MCF 10A (cell line): ENCODE measurements around the gene CIB2. TPM values are rescaled to one million over a fixed set of nuclear protein-coding genes. Genes with fewer than 3 reads are reported as not detected.

Experiments used
- Bru-seq: library from RNA; stranded (reverse); fragments of 400-500 nt; gene quantifications from one replicate; lab custom pipeline; 2021; lab: Mats Ljungman, UMichigan
- BruChase-seq, 2 experiments: library from RNA; stranded (reverse); fragments of 400-500 nt; gene quantifications; one replicate each; lab custom pipeline; 2021; lab: Mats Ljungman, UMichigan
- BruUV-seq: library from RNA; stranded (reverse); fragments of 400-500 nt; replicated peaks from 2 replicates; lab custom pipeline; 2021; lab: Mats Ljungman, UMichigan
- CTCF ChIA-PET: fragments of 300-600 bp; sonication (Branson Sonifier 250); formaldehyde crosslinking; extraction: SDS; loops from one replicate; lab custom pipeline; 2021; ENCODE audit warnings: antibody characterized with exemption, inconsistent platforms; lab: Yijun Ruan, JAX
- POLR2A ChIA-PET: fragments of 300-600, 350-650 bp; sonication (Branson Sonifier 250); formaldehyde crosslinking; extraction: SDS; loops from one replicate; lab custom pipeline; 2020; ENCODE audit warnings: antibody characterized with exemption, inconsistent platforms; lab: Yijun Ruan, JAX
- DNase-seq: peaks from one replicate; pipeline ENCODE4 v3.0.0-alpha.2; 2018; ENCODE audit not compliant: unreplicated experiment
- H3K27ac Mint-ChIP-seq: one replicate; pipeline ENCODE4 v1.8.0; 2022; ENCODE audit warnings: mild to moderate bottlenecking, low read depth, mixed read lengths; ENCODE audit not compliant: unreplicated experiment
- H3K27me3 Mint-ChIP-seq: one replicate; pipeline ENCODE4 v1.8.0; 2022; ENCODE audit warnings: mixed read lengths; ENCODE audit not compliant: insufficient read depth, unreplicated experiment
- H3K36me3 Mint-ChIP-seq: one replicate; pipeline ENCODE4 v1.8.0; 2022; ENCODE audit warnings: mild to moderate bottlenecking, moderate library complexity, mixed read lengths; ENCODE audit not compliant: insufficient read depth, unreplicated experiment
- H3K4me1 Mint-ChIP-seq: one replicate; pipeline ENCODE4 v1.8.0; 2022; ENCODE audit warnings: mixed read lengths; ENCODE audit not compliant: insufficient read depth, unreplicated experiment
- H3K4me3 Mint-ChIP-seq: one replicate; pipeline ENCODE4 v1.8.0; 2022; ENCODE audit warnings: mild to moderate bottlenecking, moderate library complexity, mixed read lengths; ENCODE audit not compliant: unreplicated experiment
- H3K9me3 Mint-ChIP-seq: one replicate; pipeline ENCODE4 v1.8.0; 2022; ENCODE audit warnings: mixed read lengths; ENCODE audit not compliant: unreplicated experiment
- intact Hi-C: fragments of 100-400 bp; cut with micrococcal nuclease; formaldehyde crosslinking; loops from 2 replicates; pipeline ENCODE4 v1.14.1; 2022
- long read RNA-seq: library from polyadenylated mRNA; stranded (forward); transcript quantifications from one replicate; pipeline ENCODE4 v2.0.0, GENCODE V29; 2022
- total RNA-seq: library from RNA; stranded (reverse); gene quantifications from 2 replicates; pipeline ENCODE4 v1.2.3, GENCODE V29; 2022
- TF ChIP-seq, protein P1 (sequence below): fragments of 200-600 bp; IDR thresholded peaks from one replicate; pipeline ENCODE4 v1.8.0; 2022; ENCODE audit warnings: antibody characterized with exemption, mild to moderate bottlenecking; ENCODE audit not compliant: unreplicated experiment

The CIB2 gene
- 0.30 and 0.34 TPM in 2 replicates for total RNA-seq
- Bru-seq, nascent RNA = percentile 9 among the genes with signal in this experiment
- BruChase-seq, experiment 1, labeled RNA remaining after a 6-hour chase = percentile 2 among the genes with signal in this experiment
- BruChase-seq, experiment 2, labeled RNA remaining after a 2-hour chase = percentile 7 among the genes with signal in this experiment
- long read RNA-seq, partial matches to known transcripts = 0 of 1 reads
- long read RNA-seq, other reads (novel, unspliced or antisense) = 0 of 1 reads

DNA sequence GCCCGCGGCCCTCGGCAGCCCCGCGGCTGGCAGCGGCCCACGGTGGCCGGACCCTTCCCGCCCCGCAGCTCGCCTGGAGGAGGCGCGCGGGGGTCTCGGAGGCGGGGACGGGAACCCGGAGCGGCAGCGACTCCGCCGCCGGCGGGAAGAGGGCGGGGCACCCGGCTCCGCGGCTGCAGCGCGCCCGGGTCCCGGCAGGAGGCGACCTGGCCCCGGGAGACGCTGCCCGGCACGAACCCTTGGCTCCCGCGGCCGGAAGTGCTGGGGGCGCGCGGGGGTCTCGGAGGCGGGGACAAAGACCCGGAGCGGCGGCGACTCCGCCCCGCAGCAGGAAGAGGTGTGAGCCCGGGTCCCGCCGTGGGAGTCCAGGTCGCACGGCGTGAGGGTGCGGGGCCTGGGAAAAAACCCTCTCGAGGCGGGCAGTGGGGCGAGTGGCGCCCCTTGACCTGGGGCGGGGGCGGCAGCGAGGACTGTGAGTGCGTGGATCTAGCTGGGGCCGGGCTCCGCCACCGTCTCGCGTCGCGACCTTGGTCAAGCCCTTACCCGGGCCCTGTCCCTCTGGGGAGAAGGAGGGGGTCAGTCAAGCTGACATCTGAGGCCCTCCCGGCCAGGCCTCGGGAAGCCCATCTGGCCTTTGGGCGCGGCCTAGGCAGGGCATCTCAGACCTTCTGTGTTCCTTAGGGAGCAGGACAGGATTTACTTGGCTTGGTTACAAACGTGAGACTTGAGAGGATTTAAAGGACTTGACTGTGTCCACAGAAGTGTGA is at the start of gene CIB2:
Gene CIB2 (minus strand): TSS at position 151 of the 767 bp plus-strand sequence. CDS start 230 bp downstream, outside the sequence.
- TSS peak; percentile 60 for BruUV-seq
- CTCF ChIA-PET = interaction anchor here (0.6 to 4.8 kb wide), 21 partner anchors 9 to 183 kb away, joined by 3 to 30 read pairs (median 4); partner anchors contain the start of gene IDH3A

DNA sequence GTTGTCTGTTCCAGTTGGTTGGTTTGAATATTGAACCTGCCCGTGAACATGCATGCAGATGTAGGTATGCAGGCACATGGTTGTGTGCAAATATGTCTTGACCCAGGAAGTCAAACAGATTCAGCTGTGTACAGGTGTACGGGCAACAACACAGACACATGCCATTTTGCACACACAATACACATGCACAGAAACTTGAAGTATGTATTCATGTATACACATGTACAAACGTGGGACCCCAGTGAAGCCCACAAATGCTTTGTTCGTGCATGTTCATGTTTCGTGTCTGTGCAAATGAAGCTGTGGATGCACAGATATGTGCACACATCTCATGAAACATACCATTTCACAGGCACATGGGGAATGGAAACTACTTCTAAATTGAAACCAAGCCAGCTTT is 48.7 kb upstream of the CIB2 start:
- ChIA-PET CTCF (interaction anchor here (1.3 to 1.7 kb wide), 2 partner anchors 61 to 68 kb away, joined by 4 to 9 read pairs; no protein-coding TSS in a partner anchor), POLR2A (no interaction called here)
- TF ChIP-seq, protein P1, sequence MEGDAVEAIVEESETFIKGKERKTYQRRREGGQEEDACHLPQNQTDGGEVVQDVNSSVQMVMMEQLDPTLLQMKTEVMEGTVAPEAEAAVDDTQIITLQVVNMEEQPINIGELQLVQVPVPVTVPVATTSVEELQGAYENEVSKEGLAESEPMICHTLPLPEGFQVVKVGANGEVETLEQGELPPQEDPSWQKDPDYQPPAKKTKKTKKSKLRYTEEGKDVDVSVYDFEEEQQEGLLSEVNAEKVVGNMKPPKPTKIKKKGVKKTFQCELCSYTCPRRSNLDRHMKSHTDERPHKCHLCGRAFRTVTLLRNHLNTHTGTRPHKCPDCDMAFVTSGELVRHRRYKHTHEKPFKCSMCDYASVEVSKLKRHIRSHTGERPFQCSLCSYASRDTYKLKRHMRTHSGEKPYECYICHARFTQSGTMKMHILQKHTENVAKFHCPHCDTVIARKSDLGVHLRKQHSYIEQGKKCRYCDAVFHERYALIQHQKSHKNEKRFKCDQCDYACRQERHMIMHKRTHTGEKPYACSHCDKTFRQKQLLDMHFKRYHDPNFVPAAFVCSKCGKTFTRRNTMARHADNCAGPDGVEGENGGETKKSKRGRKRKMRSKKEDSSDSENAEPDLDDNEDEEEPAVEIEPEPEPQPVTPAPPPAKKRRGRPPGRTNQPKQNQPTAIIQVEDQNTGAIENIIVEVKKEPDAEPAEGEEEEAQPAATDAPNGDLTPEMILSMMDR = no peak
- peaks cover under 1% of the 10 kb centered on the region for H3K36me3 Mint-ChIP-seq
- H3K27ac Mint-ChIP-seq = no peak overlapping the region
- H3K4me3 Mint-ChIP-seq = no peak overlapping the region
- DNase-seq = no peak
- no peaks in the 10 kb centered on the region for H3K9me3 Mint-ChIP-seq
- H3K4me1 Mint-ChIP-seq = no peaks in the 10 kb centered on the region
- intact Hi-C loops = loop anchor here (5.0 kb wide), 1 partner anchor 48 kb away; the partner anchor contains the start of gene CIB2
- H3K27me3 Mint-ChIP-seq = peaks cover 1% of the 10 kb centered on the region
- no TSS peak for BruUV-seq

More for the DNA sequence above, at the start of gene CIB2:
- POLR2A ChIA-PET = interaction anchor here (1.1 to 1.7 kb wide), 2 partner anchors 17 to 168 kb away, joined by 3 read pairs; partner anchors contain the start of gene SKIC8
- H3K27me3 Mint-ChIP-seq = no peaks in the 10 kb centered on the region
- H3K36me3 Mint-ChIP-seq = no peaks in the 10 kb centered on the region
- TF ChIP-seq, protein P1 = peak; percentile 80
- intact Hi-C loops = loop anchor here (1.0 to 5.0 kb wide), 4 partner anchors 17 to 111 kb away; partner anchors contain the start of gene IDH3A
- peak; percentile 41 for DNase-seq
- peak within 1 kb of the TSS; percentile 72 for H3K4me3 Mint-ChIP-seq
- H3K27ac Mint-ChIP-seq = peak within 1 kb of the TSS; percentile 59
- H3K9me3 Mint-ChIP-seq = no peaks in the 10 kb centered on the region
- H3K4me1 Mint-ChIP-seq = peaks cover 5% of the 10 kb centered on the region

DNA sequence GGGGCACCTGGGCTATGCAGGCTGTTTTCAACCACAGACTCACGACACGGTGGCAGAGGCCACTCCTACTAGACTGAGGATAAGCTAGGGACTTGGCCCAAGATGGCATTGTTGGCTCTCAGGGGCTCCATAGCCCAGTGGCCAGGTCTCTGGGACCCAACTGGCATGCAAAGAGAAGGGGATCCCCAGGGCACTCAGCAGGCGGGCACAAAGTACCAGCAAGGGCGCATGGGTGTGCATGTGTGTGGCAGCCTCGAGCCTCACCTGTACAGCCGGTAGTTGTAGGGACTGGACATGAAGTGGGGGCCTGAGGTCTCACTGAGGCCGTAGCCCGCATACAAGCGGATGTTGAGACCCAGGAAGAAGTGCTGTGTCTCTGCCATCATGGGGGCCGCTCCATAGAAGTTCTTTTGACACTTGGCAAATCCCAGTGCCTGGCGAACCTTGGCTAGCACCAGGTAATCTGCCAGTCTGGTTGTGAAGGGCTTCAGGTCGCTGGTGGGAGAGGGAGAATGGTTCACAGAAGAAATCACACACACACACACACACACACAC is 48.1 kb upstream of the CIB2 start:
- DNase-seq = no peak
- ChIA-PET POLR2A (no interaction called here), CTCF (interaction anchor here (1.3 to 3.9 kb wide), 5 partner anchors 18 to 115 kb away, joined by 3 to 110 read pairs (median 4); no protein-coding TSS in a partner anchor)
- Mint-ChIP-seq H3K4me3 (no peak overlapping the region), H3K36me3 (peaks cover 6% of the 10 kb centered on the region), H3K9me3 (no peaks in the 10 kb centered on the region), H3K4me1 (no peaks in the 10 kb centered on the region), H3K27ac (no peak overlapping the region), H3K27me3 (no peaks in the 10 kb centered on the region)
- no TSS peak for BruUV-seq
- TF ChIP-seq, protein P1 = no peak
- intact Hi-C loops = loop anchor here (5.0 kb wide), 1 partner anchor 47 kb away; the partner anchor contains the start of gene CIB2
